ENCODE data around the gene TMOD1. TPM values are rescaled to one million over a fixed set of nuclear protein-coding genes. Genes with fewer than 3 reads are reported as not detected.
A peak's percentile ranks its signal among the peaks of the same experiment; 100 is the strongest.
"Not testable (repeated sequence)": the region's sequence is repeated elsewhere in the genome, so short reads cannot be mapped to it uniquely, and the experiment has no call there.

The TMOD1 gene
- total RNA-seq, 1 donor from 2014 or later = not detected

- Histone ChIP-seq H2AFZ (replicated peaks) (no peak overlapping the region), H3F3A (ENCODE audit: low read depth) (peaks cover 19% of the 10 kb centered on the region), H4K20me1 (ENCODE audit: low read depth) (peaks cover 5% of the 10 kb centered on the region), H3K4me1 (peaks cover 13% of the 10 kb centered on the region), H3K27me3 (no peaks in the 10 kb centered on the region), H3K4me3 (no peak overlapping the region), H3K9me3 (ENCODE audit: low read depth) (no peaks in the 10 kb centered on the region), H3K36me3 (no peaks in the 10 kb centered on the region), H3K79me2 (ENCODE audit: low read depth) (no peaks in the 10 kb centered on the region), H3K9ac (no peak overlapping the region), H3K27ac (no peak overlapping the region), H3K4me2 (no peak overlapping the region)
- TF ChIP-seq CTCF (IDR thresholded peaks at IDR 0.05) (no peak), EZH2phosphoT487 (IDR thresholded peaks at IDR 0.05) (no peak), EZH2 (IDR thresholded peaks at IDR 0.05) (no peak)
- no peaks in the 10 kb centered on the region for H3K4me1 Mint-ChIP-seq
- no peak overlapping the region for H3K4me3 Mint-ChIP-seq
- H3K27ac Mint-ChIP-seq = no peak overlapping the region
- no peaks in the 10 kb centered on the region for H3K9me3 Mint-ChIP-seq
- DNase-seq (ENCODE audit: low spot score) = no peak
- peaks cover 40% of the 10 kb centered on the region for H3K36me3 Mint-ChIP-seq
- peaks cover 3% of the 10 kb centered on the region for H3K27me3 Mint-ChIP-seq (ENCODE audit: insufficient read depth, low read depth)
Observed at GRCh38 chr9:97604901-97605645, 103.6 kb downstream of the TMOD1 start.

- Mint-ChIP-seq H3K4me1 (no peaks in the 10 kb centered on the region), H3K36me3 (peaks cover 12% of the 10 kb centered on the region), H3K9me3 (no peaks in the 10 kb centered on the region), H3K27me3 (ENCODE audit: insufficient read depth, low read depth) (no peaks in the 10 kb centered on the region), H3K27ac (no peak overlapping the region), H3K4me3 (no peak overlapping the region)
- H3K27me3 ChIP-seq = no peaks in the 10 kb centered on the region
- H3F3A ChIP-seq (ENCODE audit: low read depth) = peaks cover 10% of the 10 kb centered on the region
- no peak overlapping the region for H2AFZ ChIP-seq (replicated peaks)
- H3K9me3 ChIP-seq (ENCODE audit: low read depth) = no peaks in the 10 kb centered on the region
- no peak overlapping the region for H3K9ac ChIP-seq
- H3K4me1 ChIP-seq = no peaks in the 10 kb centered on the region
- H3K79me2 ChIP-seq (ENCODE audit: low read depth) = peaks cover 4% of the 10 kb centered on the region
- TF ChIP-seq CTCF (IDR thresholded peaks at IDR 0.05) (peak; percentile 91), EZH2 (IDR thresholded peaks at IDR 0.05) (no peak)
- peak; percentile 72 for DNase-seq (ENCODE audit: low spot score)
- H3K4me2 ChIP-seq = no peak overlapping the region
- peak overlapping the region; percentile 58 for H3K27ac ChIP-seq
- H4K20me1 ChIP-seq (ENCODE audit: low read depth) = peaks cover 8% of the 10 kb centered on the region
- peaks cover 11% of the 10 kb centered on the region for H3K36me3 ChIP-seq
- no peak overlapping the region for H3K4me3 ChIP-seq
Observed at GRCh38 chr9:97615439-97616072, 114.1 kb downstream of the TMOD1 start.

- Histone ChIP-seq H3K9ac (no peak overlapping the region), H3K27me3 (no peaks in the 10 kb centered on the region), H3K79me2 (ENCODE audit: low read depth) (peaks cover 4% of the 10 kb centered on the region), H3K27ac (no peak overlapping the region), H3K4me2 (no peak overlapping the region), H3K4me1 (no peaks in the 10 kb centered on the region), H4K20me1 (ENCODE audit: low read depth) (peaks cover 8% of the 10 kb centered on the region), H3F3A (ENCODE audit: low read depth) (peaks cover 10% of the 10 kb centered on the region), H2AFZ (replicated peaks) (no peak overlapping the region), H3K36me3 (peaks cover 12% of the 10 kb centered on the region), H3K9me3 (ENCODE audit: low read depth) (no peaks in the 10 kb centered on the region), H3K4me3 (no peak overlapping the region)
- H3K4me1 Mint-ChIP-seq = no peaks in the 10 kb centered on the region
- H3K27me3 Mint-ChIP-seq (ENCODE audit: insufficient read depth, low read depth) = no peaks in the 10 kb centered on the region
- no peak overlapping the region for H3K4me3 Mint-ChIP-seq
- TF ChIP-seq EZH2phosphoT487 (IDR thresholded peaks at IDR 0.05) (no peak), EZH2 (IDR thresholded peaks at IDR 0.05) (no peak), CTCF (IDR thresholded peaks at IDR 0.05) (no peak)
- peaks cover 2% of the 10 kb centered on the region for H3K9me3 Mint-ChIP-seq
- no peak for DNase-seq (ENCODE audit: low spot score)
- H3K27ac Mint-ChIP-seq = no peak overlapping the region
- peaks cover 25% of the 10 kb centered on the region for H3K36me3 Mint-ChIP-seq
Observed at GRCh38 chr9:97617939-97618416, 116.5 kb downstream of the TMOD1 start.

- H3K4me1 Mint-ChIP-seq; H3K9me3 ChIP-seq (ENCODE audit: low read depth); H3K4me1 ChIP-seq; H3K4me2 ChIP-seq; H3K27ac Mint-ChIP-seq; H3K27ac ChIP-seq; H3K9ac ChIP-seq; H2AFZ ChIP-seq (replicated peaks); H3K4me3 ChIP-seq; H3K79me2 ChIP-seq (ENCODE audit: low read depth); H3K4me3 Mint-ChIP-seq; DNase-seq (ENCODE audit: low spot score); H3K9me3 Mint-ChIP-seq; H4K20me1 ChIP-seq (ENCODE audit: low read depth); H3K27me3 Mint-ChIP-seq (ENCODE audit: insufficient read depth, low read depth); H3F3A ChIP-seq (ENCODE audit: low read depth); H3K27me3 ChIP-seq: not testable (repeated sequence)
- peaks cover 38% of the 10 kb centered on the region for H3K36me3 Mint-ChIP-seq
- H3K36me3 ChIP-seq = peaks cover 23% of the 10 kb centered on the region
Observed at GRCh38 chr9:97620063-97620462, 118.6 kb downstream of the TMOD1 start.

GRCh38 chr9:97622483-97622882 lies 121.0 kb downstream of the TMOD1 start:
- not testable (repeated sequence) for H3K9me3 ChIP-seq (ENCODE audit: low read depth); H3K9ac ChIP-seq; H3F3A ChIP-seq (ENCODE audit: low read depth); DNase-seq (ENCODE audit: low spot score); H3K4me2 ChIP-seq; H3K9me3 Mint-ChIP-seq; H3K4me1 Mint-ChIP-seq; H2AFZ ChIP-seq (replicated peaks); H3K27me3 ChIP-seq; H3K4me3 ChIP-seq; H3K27me3 Mint-ChIP-seq (ENCODE audit: insufficient read depth, low read depth); H4K20me1 ChIP-seq (ENCODE audit: low read depth); H3K4me3 Mint-ChIP-seq; H3K27ac Mint-ChIP-seq; H3K27ac ChIP-seq; H3K4me1 ChIP-seq
- Histone ChIP-seq H3K79me2 (ENCODE audit: low read depth) (peaks cover 16% of the 10 kb centered on the region), H3K36me3 (peaks cover 31% of the 10 kb centered on the region)
- peaks cover 42% of the 10 kb centered on the region for H3K36me3 Mint-ChIP-seq
